ENCODE results near the gene TRIM7.
"Not testable (repeated sequence)": the region's sequence is repeated elsewhere in the genome, so short reads cannot be mapped to it uniquely, and the experiment has no call there.

TRIM7 gene

DNA sequence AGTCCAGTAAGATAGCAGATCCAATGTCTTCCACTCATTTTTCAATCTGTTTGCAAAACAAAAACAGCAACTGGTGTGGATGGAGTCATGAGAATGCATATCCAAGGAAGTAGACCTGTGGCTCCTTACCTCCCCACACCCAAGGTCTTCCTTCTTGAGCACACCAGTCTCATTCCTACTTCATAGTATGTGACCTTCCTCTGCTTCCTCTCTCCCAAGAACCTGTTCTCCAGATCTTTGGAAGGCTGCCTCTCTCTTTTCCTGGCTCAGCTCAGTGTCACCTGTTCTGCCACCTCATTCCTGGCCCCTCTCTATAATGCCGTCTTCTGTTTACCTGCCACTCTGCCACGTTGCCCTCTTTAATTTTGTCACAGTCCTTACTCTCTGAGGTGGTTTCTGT, 7.9 kb upstream of the TRIM7 start:
- Histone ChIP-seq H3K4me2 (ENCODE audit: low read length) (no peak overlapping the region), H3K9me2 (replicated peaks; ENCODE audit: control insufficient read depth, low read length) (no peaks in the 10 kb centered on the region), H3K79me2 (ENCODE audit: control insufficient read depth, low read length) (no peaks in the 10 kb centered on the region), H3K4me3 (ENCODE audit: low read length) (no peak overlapping the region), H4K20me1 (ENCODE audit: control insufficient read depth, insufficient read depth, low read depth, low read length) (no peaks in the 10 kb centered on the region), H3K4me1 (ENCODE audit: control insufficient read depth, low read length) (peaks cover 21% of the 10 kb centered on the region), H3K36me3 (ENCODE audit: control insufficient read depth, low read length) (no peaks in the 10 kb centered on the region), H3F3A (ENCODE audit: control insufficient read depth, insufficient read depth) (peaks cover 27% of the 10 kb centered on the region), H3K27me3 (ENCODE audit: control insufficient read depth, low read length) (no peaks in the 10 kb centered on the region), H3K9me3 (ENCODE audit: control insufficient read depth, insufficient read depth, low read length) (no peaks in the 10 kb centered on the region), H3K27ac (ENCODE audit: low read depth, low read length) (no peak overlapping the region)
- no peak for TF ChIP-seq EZH2phosphoT487 (IDR thresholded peaks at IDR 0.05; ENCODE audit: borderline replicate concordance, low read length)
- TF ChIP-seq, protein P1, sequence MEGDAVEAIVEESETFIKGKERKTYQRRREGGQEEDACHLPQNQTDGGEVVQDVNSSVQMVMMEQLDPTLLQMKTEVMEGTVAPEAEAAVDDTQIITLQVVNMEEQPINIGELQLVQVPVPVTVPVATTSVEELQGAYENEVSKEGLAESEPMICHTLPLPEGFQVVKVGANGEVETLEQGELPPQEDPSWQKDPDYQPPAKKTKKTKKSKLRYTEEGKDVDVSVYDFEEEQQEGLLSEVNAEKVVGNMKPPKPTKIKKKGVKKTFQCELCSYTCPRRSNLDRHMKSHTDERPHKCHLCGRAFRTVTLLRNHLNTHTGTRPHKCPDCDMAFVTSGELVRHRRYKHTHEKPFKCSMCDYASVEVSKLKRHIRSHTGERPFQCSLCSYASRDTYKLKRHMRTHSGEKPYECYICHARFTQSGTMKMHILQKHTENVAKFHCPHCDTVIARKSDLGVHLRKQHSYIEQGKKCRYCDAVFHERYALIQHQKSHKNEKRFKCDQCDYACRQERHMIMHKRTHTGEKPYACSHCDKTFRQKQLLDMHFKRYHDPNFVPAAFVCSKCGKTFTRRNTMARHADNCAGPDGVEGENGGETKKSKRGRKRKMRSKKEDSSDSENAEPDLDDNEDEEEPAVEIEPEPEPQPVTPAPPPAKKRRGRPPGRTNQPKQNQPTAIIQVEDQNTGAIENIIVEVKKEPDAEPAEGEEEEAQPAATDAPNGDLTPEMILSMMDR (IDR thresholded peaks at IDR 0.05; ENCODE audit: low read depth, low read length, poor library complexity, severe bottlenecking), result no peak

DNA sequence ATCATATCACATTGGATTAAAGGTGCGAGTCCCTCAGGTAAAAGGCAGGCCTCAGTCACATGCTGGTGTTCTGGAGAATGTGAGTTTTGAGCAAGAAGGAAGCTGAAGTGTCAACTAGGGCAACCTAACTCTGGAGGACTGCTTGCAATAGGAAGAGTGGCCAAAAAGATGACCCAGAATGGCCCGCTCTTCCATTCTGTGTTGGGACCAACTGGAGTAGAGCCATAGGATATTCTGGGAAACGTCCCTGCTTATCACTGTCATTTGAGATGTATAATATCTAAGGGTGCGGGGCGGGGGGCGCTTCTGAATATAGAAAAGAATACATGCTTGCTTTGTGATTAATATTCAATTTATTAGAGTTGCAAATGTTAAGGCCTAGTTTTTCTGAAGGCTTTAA, 7.1 kb upstream of the TRIM7 start:
- no peak overlapping the region for H3K27ac ChIP-seq (ENCODE audit: low read depth, low read length)
- no peak overlapping the region for H3K4me3 ChIP-seq (ENCODE audit: low read length)
- H3K4me2 ChIP-seq (ENCODE audit: low read length), result no peak overlapping the region
- TF ChIP-seq EZH2phosphoT487 (IDR thresholded peaks at IDR 0.05; ENCODE audit: borderline replicate concordance, low read length), result no peak
- TF ChIP-seq, protein P1 (IDR thresholded peaks at IDR 0.05; ENCODE audit: low read depth, low read length, poor library complexity, severe bottlenecking), result no peak
- no peaks in the 10 kb centered on the region for H3K27me3 ChIP-seq (ENCODE audit: control insufficient read depth, low read length)
- H3F3A ChIP-seq (ENCODE audit: control insufficient read depth, insufficient read depth), result peaks cover 24% of the 10 kb centered on the region
- H3K79me2 ChIP-seq (ENCODE audit: control insufficient read depth, low read length), result no peaks in the 10 kb centered on the region
- no peaks in the 10 kb centered on the region for H3K9me2 ChIP-seq (replicated peaks; ENCODE audit: control insufficient read depth, low read length)
- H3K4me1 ChIP-seq (ENCODE audit: control insufficient read depth, low read length), result peaks cover 15% of the 10 kb centered on the region
- no peaks in the 10 kb centered on the region for H3K9me3 ChIP-seq (ENCODE audit: control insufficient read depth, insufficient read depth, low read length)
- no peaks in the 10 kb centered on the region for H4K20me1 ChIP-seq (ENCODE audit: control insufficient read depth, insufficient read depth, low read depth, low read length)
- no peaks in the 10 kb centered on the region for H3K36me3 ChIP-seq (ENCODE audit: control insufficient read depth, low read length)

- no peak overlapping the region for H3K4me2 ChIP-seq (ENCODE audit: low read length)
- peaks cover 15% of the 10 kb centered on the region for H3K4me1 ChIP-seq (ENCODE audit: control insufficient read depth, low read length)
- H3K36me3 ChIP-seq (ENCODE audit: control insufficient read depth, low read length), result no peaks in the 10 kb centered on the region
- no peak overlapping the region for H3K4me3 ChIP-seq (ENCODE audit: low read length)
- H3F3A ChIP-seq (ENCODE audit: control insufficient read depth, insufficient read depth), result peaks cover 19% of the 10 kb centered on the region
- TF ChIP-seq, protein P1 (IDR thresholded peaks at IDR 0.05; ENCODE audit: low read depth, low read length, poor library complexity, severe bottlenecking), result peak; percentile 36
- TF ChIP-seq EZH2phosphoT487 (IDR thresholded peaks at IDR 0.05; ENCODE audit: borderline replicate concordance, low read length), result no peak
- H3K79me2 ChIP-seq (ENCODE audit: control insufficient read depth, low read length), result no peaks in the 10 kb centered on the region
- no peak overlapping the region for H3K27ac ChIP-seq (ENCODE audit: low read depth, low read length)
- no peaks in the 10 kb centered on the region for H3K9me3 ChIP-seq (ENCODE audit: control insufficient read depth, insufficient read depth, low read length)
- no peaks in the 10 kb centered on the region for H4K20me1 ChIP-seq (ENCODE audit: control insufficient read depth, insufficient read depth, low read depth, low read length)
- no peaks in the 10 kb centered on the region for H3K9me2 ChIP-seq (replicated peaks; ENCODE audit: control insufficient read depth, low read length)
- H3K27me3 ChIP-seq (ENCODE audit: control insufficient read depth, low read length), result peaks cover 4% of the 10 kb centered on the region
Measured at GRCh38 chr5:181211208-181211607, 6.2 kb upstream of the TRIM7 start.

- H3K27ac ChIP-seq (ENCODE audit: low read depth, low read length); H3K79me2 ChIP-seq (ENCODE audit: control insufficient read depth, low read length); H3K4me3 ChIP-seq (ENCODE audit: low read length); H4K20me1 ChIP-seq (ENCODE audit: control insufficient read depth, insufficient read depth, low read depth, low read length); H3K9me3 ChIP-seq (ENCODE audit: control insufficient read depth, insufficient read depth, low read length); H3K36me3 ChIP-seq (ENCODE audit: control insufficient read depth, low read length); H3K4me2 ChIP-seq (ENCODE audit: low read length); H3K27me3 ChIP-seq (ENCODE audit: control insufficient read depth, low read length); H3K9me2 ChIP-seq (replicated peaks; ENCODE audit: control insufficient read depth, low read length): not testable (repeated sequence)
- peaks cover 16% of the 10 kb centered on the region for H3K4me1 ChIP-seq (ENCODE audit: control insufficient read depth, low read length)
- peaks cover 19% of the 10 kb centered on the region for H3F3A ChIP-seq (ENCODE audit: control insufficient read depth, insufficient read depth)
Measured at GRCh38 chr5:181210698-181211097, 5.7 kb upstream of the TRIM7 start.

DNA sequence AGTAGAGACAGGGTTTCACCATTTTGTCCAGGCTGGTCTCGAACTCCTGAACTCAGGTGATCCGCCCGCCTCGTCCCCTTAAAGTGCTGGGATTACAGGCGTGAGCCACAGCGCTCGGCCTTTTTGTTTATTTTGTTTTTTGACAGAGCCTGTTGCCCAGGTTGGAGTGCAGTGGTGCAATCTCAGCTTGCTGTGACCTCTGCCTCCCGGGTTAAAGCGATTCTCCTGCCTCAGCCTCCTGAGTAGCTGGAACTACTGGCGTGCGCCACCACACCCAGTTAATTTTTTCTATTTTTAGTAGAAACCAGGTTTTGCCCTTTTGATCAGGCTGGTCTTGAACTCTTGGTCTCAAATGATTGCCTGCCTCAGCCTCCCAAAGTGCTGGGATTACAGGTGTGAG, 5.2 kb upstream of the TRIM7 start:
- H3K36me3 ChIP-seq (ENCODE audit: control insufficient read depth, low read length); H3K79me2 ChIP-seq (ENCODE audit: control insufficient read depth, low read length); H3K9me3 ChIP-seq (ENCODE audit: control insufficient read depth, insufficient read depth, low read length); H3K9me2 ChIP-seq (replicated peaks; ENCODE audit: control insufficient read depth, low read length); H3K4me3 ChIP-seq (ENCODE audit: low read length); H4K20me1 ChIP-seq (ENCODE audit: control insufficient read depth, insufficient read depth, low read depth, low read length); H3K4me2 ChIP-seq (ENCODE audit: low read length); H3K27ac ChIP-seq (ENCODE audit: low read depth, low read length): not testable (repeated sequence)
- H3F3A ChIP-seq (ENCODE audit: control insufficient read depth, insufficient read depth), result peaks cover 19% of the 10 kb centered on the region
- peaks cover 15% of the 10 kb centered on the region for H3K27me3 ChIP-seq (ENCODE audit: control insufficient read depth, low read length)
- H3K4me1 ChIP-seq (ENCODE audit: control insufficient read depth, low read length), result peaks cover 22% of the 10 kb centered on the region

- H3K36me3 ChIP-seq (ENCODE audit: control insufficient read depth, low read length); H3K4me3 ChIP-seq (ENCODE audit: low read length); H3K79me2 ChIP-seq (ENCODE audit: control insufficient read depth, low read length); H3K27ac ChIP-seq (ENCODE audit: low read depth, low read length); H3K9me2 ChIP-seq (replicated peaks; ENCODE audit: control insufficient read depth, low read length); H3K4me2 ChIP-seq (ENCODE audit: low read length); H4K20me1 ChIP-seq (ENCODE audit: control insufficient read depth, insufficient read depth, low read depth, low read length); H3K9me3 ChIP-seq (ENCODE audit: control insufficient read depth, insufficient read depth, low read length): not testable (repeated sequence)
- peaks cover 26% of the 10 kb centered on the region for H3K27me3 ChIP-seq (ENCODE audit: control insufficient read depth, low read length)
- peaks cover 31% of the 10 kb centered on the region for H3K4me1 ChIP-seq (ENCODE audit: control insufficient read depth, low read length)
- H3F3A ChIP-seq (ENCODE audit: control insufficient read depth, insufficient read depth), result peaks cover 15% of the 10 kb centered on the region
Measured at GRCh38 chr5:181209006-181209405, 4.0 kb upstream of the TRIM7 start.
